Cardiac fibroblast (primary cell): ENCODE data around the gene CEBPG.

ENCODE experiments used
- DNase-seq, 2 donors: peaks; one replicate each; pipeline versions ENCODE4 v3.0.0 to v3.0.0-alpha.2; 2010; ENCODE audit warnings: low read depth in 2 of 2
- H3K4me3 ChIP-seq, 2 donors: replicated peaks in 1 of 2; 1 replicate in 1 of 2; 2 replicates in 1 of 2; pipeline ENCODE4 v1.5.1; 2011; ENCODE audit warnings: low read depth in 2 of 2, low read length in 2 of 2, mild to moderate bottlenecking in 2 of 2, moderate library complexity in 1 of 2
- TF ChIP-seq, protein P1 (sequence below): IDR thresholded peaks from one replicate; pipeline ENCODE4 v1.5.1; 2011; ENCODE audit warnings: low read depth, mild to moderate bottlenecking, low read length, inconsistent platforms

Gene CEBPG

DNA sequence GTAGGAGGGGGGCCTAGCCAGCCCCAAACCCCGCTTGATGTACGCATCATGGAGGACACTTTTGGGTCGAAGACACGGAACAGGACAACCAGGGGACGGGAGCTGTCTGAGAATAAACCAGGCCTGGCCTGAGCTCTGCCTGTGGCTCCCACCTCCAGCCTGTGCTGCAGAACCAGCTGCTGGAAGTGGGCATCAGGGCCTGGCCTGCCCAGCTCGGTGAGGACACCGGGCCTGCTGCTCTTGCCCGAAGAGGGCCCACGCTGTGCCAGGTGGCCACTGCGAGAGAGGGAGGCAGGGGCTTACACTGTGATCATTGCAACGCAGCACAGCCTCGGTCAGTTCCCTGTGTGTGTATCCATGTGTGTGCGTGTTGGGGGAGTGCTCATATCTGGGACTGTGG, 34.6 kb downstream of the CEBPG start:
- TF ChIP-seq, protein P1, sequence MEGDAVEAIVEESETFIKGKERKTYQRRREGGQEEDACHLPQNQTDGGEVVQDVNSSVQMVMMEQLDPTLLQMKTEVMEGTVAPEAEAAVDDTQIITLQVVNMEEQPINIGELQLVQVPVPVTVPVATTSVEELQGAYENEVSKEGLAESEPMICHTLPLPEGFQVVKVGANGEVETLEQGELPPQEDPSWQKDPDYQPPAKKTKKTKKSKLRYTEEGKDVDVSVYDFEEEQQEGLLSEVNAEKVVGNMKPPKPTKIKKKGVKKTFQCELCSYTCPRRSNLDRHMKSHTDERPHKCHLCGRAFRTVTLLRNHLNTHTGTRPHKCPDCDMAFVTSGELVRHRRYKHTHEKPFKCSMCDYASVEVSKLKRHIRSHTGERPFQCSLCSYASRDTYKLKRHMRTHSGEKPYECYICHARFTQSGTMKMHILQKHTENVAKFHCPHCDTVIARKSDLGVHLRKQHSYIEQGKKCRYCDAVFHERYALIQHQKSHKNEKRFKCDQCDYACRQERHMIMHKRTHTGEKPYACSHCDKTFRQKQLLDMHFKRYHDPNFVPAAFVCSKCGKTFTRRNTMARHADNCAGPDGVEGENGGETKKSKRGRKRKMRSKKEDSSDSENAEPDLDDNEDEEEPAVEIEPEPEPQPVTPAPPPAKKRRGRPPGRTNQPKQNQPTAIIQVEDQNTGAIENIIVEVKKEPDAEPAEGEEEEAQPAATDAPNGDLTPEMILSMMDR: no peak
- H3K4me3 ChIP-seq: no peak overlapping the region
- DNase-seq: no peak

- TF ChIP-seq, protein P1: no peak
- no peak overlapping the region for H3K4me3 ChIP-seq
- no peak for DNase-seq
Observed at GRCh38 chr19:33408538-33409434, 35.3 kb downstream of the CEBPG start.

- no peak overlapping the region for H3K4me3 ChIP-seq
- no peak for DNase-seq
- TF ChIP-seq, protein P1: no peak
Observed at GRCh38 chr19:33409906-33410685, 36.6 kb downstream of the CEBPG start.

DNA sequence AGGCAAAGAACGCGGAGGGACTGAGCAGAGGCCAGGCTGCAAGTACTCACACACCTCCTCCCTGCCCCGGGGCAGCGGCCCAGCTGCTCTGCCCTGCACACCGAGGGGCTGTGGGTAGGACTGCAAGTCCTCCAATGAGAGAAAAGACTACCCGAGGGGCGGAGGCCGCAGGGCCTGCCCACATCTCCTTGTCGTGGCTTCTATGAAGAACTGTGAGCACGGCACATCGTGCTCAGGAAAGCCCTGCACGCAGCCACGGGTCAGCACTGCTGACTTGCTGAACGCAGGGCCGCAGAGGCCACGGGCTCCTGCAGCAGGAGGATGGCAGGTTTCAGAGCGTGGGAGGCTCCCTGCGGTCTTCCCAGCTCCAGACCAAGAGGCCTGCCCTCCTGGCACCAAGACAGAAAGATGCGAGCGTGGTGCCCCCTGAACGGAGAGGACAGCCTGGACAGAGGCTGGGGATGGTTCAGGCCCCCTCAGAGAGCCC, 37.4 kb downstream of the CEBPG start:
- TF ChIP-seq, protein P1: no peak

GRCh38 chr19:33411621-33412180, 38.2 kb downstream of the CEBPG start:
- TF ChIP-seq, protein P1: no peak
- DNase-seq: no peak
- H3K4me3 ChIP-seq: no peak overlapping the region

More for the DNA sequence above, 37.4 kb downstream of the CEBPG start:
- H3K4me3 ChIP-seq: no peak overlapping the region
- DNase-seq: no peak

DNA sequence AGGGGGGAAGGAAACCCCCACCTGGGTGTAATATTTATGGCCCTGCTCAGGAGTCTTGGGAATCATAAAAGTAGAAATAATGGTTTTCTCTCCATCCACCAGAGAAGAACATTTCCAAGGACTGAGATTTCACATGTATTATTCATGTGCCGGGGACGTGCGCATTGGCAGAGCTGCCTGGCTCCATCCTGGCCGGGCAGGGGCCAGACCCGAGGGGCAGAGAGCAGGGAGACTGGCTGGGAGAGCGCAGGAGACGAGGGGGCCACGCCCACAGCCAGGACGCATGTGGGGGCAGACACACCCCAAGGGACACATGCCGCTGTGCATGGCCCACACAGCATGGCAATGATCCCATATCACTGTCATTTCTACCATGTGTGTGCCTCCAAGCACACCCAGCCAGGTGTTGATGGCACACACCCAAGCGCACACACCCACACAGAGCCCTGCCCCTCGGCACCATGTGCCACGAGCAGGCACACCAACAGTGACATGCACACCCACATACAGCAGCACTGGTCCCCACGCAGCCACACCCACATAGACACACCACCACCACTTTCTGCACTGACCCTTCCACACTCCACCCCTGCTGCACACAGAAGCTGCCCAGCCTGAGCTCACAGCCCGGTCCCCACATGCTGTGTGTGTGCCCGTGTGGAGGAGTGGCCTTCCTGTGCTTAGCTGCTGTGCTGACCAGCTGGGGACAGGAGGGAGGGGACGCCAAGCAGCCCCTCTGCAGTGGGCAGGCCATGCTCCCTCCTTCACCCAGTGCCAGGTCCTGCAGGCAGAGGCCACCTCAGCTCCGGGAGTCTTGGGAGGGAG, 39.3 kb downstream of the CEBPG start:
- TF ChIP-seq, protein P1: no peak
- DNase-seq: no peak

More for the DNA sequence above, 39.3 kb downstream of the CEBPG start:
- H3K4me3 ChIP-seq: no peak overlapping the region
